Effector CD8-positive, alpha-beta T cell (primary cell): Measurements from ENCODE around the gene VN1R5.
"Not testable (repeated sequence)": the region's sequence is repeated elsewhere in the genome, so short reads cannot be mapped to it uniquely, and the experiment has no call there.

Experiments
- DNase-seq: peaks from one replicate; lab custom pipeline; 2025; lab: John Stamatoyannopoulos, UW
- total RNA-seq, 4 experiments: gene quantifications; one replicate each; lab custom pipeline; 2026; lab: John Stamatoyannopoulos, UW

VN1R5 gene
- 0 reads per million in 4 experiments for total RNA-seq

DNA sequence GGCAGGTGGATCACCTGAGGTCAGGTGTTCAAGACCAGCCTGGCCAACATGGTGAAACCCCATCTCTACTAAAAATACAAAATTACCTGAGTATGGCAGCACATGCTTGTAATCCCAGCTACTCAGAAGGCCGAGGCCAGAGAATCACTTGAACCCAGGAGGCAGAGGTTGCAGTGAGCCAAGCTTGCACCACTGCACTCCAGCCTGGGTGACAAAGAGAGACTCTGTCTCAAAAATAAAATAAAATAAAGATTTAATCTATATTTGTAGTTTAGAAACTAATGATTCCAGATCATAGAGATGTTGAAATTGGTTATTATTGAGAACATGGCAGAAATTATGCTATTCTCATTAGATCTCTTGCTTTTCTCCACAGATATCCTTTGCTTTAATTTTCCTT lies at the start of gene VN1R5:
VN1R5 (plus strand) TSS at position 301 of the 400 bp plus-strand sequence.
- DNase-seq = not testable (repeated sequence)

DNA sequence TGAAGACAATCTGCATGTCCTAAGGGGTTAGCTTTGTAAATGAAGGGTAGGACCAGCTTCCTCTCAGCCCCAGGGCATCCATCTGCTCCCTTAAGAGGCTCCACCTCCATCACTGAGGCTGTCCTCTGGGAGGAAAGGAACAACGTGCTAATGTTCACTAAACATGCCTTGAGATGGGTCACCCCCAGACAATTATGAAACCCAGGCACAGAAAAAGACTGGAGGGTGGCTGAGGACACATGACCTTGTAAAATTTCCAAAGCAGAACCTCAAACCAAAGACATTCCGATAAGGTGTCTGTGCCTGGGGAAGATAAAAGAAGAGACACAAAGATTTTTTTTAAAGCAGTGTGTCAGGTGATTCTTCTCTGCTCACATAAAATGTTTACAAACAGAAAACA lies 46.5 kb upstream of the VN1R5 start:
- no peak for DNase-seq

DNA sequence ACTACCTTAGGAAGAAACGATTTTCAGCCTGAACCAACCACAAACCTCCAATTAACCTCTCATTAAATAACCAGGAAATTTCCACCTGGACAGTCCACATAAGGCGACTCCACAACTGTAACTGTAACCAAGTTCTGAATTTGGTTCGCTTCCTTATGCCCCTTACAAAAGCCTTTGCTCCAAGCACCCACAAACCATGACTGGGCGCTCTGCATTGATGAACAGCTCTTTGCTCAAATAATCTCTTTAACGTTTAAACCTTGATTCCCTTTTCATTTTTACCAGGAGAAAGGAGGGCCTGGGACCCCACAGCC lies 45.9 kb upstream of the VN1R5 start:
- DNase-seq = no peak

DNA sequence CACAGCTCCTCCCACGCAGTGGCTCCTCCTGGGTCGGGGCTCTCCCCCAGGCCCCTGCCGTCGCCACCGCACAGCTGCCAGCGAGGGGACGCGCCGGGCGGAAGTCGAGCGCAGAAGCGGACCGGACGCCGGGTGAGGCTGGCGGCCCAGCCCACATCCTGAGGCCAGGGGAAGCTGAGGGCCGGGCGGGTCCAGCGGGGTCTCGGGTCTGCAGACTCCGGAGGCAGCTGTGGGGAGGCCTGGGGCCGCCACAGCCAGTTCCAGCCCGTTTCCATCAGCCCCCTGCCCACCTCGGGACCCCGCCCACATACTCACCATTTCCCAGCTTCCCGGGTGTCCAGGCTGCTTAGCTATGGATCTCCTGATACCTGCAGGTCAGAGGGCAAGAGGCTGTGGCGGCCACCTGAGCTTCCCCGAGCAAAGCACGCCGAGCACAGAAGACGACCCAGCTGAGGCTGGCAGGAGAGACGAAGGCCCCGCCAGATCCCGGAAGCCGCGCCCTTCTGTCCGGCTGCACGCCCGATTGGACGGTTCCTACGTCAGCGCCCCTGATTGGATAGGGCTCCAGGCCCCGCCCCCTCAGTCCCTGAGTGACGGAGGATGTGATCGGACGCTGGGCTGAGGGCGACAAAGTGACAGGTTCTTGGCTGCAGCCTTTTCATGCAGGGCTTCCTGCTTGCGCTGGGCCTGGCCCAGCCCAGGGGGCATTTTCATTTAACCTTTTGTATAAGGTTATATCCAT lies 45.3 kb upstream of the VN1R5 start:
- DNase-seq = peak; percentile 92

DNA sequence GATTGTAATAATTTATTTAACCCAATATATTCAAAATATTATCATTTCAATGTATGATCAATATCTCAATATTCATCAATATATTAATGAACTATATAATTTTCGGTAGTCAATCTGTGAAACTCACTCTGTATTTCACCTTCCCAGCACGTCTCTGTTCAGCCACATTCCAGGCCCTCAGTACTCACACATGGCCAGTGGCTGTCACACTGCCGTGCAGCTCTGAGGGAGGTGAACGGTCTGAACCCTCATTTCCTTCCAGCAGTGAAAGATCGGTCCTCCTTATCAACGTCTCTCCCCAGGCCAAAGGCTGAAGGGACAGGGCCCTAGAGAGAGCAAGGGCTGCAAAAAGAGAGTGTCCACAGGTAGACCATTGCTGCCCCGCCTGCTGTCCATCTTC lies 44.5 kb upstream of the VN1R5 start:
- DNase-seq = no peak

DNA sequence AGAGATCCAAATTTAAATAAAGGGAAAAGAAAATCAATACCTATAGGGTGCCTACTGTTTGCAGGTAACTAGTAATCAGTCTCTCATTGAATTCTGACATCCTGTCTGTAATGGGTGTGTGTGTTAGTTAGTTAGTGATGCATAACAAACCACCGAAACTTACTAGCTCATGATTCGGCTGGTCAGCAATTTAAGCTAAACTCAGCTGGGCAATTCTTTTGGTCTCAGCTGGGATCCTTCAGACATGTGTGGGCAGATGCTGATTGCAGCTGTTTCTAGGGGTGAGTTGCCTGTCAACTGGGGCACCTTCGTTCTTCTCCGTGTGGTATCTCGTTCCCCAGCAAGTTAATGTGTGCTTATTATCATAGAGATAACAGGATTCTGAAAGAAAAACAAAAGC lies 43.9 kb upstream of the VN1R5 start:
- DNase-seq = no peak

DNA sequence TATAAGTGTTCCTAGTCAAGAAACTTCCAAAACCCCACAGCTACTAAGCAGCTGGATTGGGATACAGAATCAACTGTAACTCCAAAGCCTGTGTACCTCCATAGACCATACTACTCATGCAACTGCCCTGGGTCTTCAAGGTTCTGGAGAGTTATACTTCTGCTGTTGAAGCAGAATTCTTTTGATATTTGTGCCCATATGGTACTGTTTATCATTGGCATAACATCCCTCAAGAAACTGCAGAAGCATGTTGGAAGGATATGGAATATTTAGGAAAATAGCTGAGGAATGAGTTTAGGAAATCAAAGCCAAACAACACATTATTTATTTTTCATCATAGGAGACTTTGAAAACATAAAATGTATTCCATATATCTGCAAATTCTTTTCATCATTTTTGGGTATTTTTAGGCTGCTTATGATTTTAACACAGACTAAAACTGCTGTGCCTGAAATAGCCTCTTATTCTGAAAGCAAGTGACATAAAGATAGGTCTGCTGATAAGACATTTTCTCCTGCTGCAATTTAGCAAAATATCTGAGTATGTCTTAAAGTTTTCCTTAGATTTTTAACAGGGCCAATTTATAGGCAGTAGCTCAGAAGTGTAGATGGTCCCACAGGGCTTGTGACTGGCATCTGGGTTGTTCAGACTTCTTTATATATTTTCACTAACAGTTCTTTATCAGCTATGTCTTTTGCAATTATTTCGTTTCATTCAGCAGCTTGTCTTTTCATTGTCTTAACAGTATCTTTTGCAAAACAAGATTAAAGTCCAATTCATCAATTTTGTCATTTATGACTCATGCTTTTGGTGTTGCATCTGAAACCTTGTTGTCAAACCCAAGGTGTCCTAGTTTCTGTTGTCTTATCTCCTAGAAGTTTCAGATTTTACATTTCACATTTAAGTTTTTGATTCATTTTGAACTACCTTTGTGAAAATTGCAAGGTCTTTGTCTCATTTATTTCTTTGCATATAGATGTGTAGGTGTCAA lies 43.0 kb upstream of the VN1R5 start:
- DNase-seq = no peak

DNA sequence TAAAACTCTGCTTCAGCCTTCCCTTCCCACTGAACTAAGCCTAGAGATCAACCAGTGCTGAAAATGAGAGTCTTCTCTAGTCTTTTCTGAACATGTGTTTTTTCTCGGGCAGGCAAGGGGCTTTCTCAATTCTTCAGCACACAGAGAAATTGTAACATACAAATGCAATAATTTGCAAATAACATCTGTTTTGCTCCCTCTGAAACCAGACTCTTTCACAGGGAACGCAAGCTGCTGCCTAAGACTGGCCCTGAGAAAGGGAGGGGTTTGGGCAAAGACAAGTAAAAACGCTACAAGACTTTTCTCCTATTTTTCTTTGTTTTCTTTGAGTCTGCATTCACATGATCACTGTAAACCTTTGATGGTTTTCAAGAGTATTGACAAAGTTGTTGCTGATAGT lies 39.6 kb upstream of the VN1R5 start:
- DNase-seq = no peak

DNA sequence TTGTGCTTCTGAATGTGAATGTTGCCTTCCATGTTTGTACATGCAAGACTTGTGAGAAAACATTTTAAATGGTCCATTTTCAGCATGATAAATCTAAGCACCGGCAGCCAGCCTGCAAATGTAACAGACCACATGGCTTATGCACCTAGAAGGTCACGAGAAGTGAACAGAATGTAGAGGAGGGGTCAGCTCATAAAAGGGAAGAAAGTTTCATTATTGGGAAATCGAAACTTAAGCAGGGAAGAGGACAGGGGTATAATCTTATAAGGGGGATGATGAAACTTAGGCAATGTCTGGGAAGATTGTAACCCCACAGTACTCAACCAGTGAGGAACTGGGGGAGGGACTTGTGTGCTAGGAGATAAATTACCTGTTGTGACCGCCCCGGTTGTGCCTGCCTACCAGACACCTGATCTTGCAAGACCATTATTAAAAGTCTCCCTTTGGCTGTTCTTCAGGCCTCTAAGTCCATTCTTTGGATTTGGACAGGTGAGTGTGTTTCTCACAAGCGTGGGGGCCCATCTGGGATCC lies 37.7 kb upstream of the VN1R5 start:
- DNase-seq = no peak

DNA sequence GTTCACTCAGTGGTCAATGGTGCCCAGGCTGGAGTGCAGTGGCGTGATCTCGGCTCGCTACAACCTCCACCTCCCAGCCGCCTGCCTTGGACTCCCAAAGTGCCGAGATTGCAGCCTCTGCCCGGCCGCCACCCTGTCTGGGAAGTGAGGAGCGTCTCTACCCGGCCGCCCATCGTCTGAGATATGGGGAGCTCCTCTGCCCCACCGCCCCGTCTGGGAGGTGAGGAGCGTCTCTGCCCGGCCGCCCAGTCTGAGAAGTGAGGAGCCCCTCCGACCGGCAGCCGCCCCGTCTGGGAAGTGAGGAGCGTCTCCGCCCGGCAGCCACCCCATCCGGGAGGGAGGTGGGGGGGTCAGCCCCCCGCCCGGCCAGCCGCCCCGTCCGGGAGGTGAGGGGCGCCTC lies 35.6 kb upstream of the VN1R5 start:
- DNase-seq = not testable (repeated sequence)

DNA sequence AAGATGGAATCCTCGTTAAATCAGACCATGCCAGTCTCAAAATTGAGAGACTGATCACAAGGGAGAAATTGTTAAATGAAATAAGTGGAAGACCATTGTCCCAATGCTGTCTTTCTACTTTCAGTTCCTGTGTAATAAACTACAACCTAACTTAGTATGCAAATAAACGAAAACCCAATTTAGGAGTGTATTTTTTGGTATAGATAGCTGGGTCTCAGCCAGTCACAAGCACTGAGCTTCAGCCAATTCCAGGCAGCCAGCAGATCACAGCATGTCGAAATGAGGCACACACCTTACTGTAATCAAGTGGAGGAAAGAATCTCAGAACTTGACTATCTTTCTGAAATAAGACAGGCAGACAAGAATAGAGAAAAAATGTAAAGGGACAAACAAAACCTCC lies 33.0 kb upstream of the VN1R5 start:
- no peak for DNase-seq

DNA sequence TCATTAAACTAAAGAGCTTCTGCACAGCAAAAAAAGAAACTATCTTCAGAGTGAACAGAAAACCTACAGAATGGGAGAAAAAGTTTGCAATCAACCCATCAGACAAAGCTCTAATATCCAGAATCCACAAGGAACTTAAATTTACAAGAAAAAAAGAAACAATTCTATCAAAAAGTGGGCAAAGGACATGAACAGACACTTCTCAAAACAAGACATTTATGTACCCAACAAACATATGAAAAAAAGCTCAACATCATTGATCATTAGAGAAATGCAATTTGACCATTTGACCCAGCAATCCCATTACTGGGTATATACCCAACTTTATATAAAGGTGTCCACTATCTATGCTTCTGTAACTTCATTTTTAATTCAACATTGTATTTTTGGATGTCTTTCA lies 31.1 kb upstream of the VN1R5 start:
- no peak for DNase-seq

DNA sequence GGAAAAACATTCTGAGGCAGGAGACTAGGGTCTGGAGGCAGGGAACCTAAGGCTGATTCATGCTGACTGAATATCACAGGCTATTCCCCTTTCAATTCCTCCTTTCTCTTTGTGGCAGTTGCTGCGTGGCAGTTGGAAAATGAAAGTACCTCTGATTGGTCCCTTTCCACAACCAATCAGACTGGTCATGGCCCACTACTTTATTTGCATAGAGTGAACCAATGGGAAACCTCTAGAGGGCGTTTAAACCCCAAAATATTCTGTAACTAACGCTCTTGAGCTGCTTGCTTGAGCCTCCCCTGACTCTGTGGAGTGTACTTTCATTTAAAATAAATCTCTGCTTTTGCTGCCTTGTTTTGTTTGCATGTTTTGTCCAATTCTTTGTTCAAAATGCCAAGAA lies 27.7 kb upstream of the VN1R5 start:
- DNase-seq = no peak

DNA sequence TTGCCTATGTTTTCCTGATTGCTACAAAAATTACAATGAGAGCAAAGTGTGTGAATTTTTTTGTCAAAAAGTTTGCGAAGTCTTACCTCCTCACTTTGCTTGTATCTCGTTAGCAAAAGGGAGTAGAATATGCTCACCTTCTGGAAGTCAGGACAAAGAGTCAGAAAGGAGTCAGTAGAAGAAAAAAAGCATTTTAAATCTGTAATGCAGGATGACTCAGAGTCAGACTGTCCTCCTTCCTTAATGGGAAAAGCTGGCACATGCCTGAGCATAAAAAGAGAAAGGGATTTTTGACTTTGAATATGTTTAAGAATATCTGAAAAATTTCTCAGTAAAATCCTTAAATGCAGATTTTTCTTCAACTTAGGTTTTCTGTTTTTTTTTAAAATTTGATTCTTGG lies 14.2 kb upstream of the VN1R5 start:
- no peak for DNase-seq

DNA sequence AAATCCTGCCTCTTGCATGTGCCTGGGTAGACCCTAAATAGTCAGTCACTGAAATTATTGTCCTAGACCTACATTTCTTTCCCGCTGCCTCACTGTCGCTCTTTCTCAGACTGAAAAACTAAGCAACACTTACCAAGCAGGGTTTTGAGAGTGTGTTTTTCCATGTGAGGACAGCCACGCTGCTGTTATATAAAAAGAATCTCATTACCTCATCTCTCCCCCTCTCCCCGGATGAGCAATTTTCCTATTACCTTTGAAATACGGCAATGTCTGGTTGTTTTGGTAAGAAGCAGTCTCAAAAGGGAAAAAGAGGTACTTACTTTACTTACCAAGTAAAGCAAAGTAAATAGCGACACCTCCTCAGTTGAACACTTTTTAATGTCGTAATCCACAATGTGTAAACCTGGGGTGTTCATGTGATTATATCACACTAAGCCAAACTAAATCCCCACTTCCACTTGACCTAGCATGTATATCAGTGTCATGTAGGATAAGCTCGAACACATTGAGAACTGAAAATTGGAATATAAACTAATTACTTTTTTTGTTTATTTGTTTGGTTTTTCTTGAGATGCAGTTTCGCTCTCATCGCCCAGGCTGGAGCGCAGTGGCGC lies 12.2 kb upstream of the VN1R5 start:
- DNase-seq = no peak

DNA sequence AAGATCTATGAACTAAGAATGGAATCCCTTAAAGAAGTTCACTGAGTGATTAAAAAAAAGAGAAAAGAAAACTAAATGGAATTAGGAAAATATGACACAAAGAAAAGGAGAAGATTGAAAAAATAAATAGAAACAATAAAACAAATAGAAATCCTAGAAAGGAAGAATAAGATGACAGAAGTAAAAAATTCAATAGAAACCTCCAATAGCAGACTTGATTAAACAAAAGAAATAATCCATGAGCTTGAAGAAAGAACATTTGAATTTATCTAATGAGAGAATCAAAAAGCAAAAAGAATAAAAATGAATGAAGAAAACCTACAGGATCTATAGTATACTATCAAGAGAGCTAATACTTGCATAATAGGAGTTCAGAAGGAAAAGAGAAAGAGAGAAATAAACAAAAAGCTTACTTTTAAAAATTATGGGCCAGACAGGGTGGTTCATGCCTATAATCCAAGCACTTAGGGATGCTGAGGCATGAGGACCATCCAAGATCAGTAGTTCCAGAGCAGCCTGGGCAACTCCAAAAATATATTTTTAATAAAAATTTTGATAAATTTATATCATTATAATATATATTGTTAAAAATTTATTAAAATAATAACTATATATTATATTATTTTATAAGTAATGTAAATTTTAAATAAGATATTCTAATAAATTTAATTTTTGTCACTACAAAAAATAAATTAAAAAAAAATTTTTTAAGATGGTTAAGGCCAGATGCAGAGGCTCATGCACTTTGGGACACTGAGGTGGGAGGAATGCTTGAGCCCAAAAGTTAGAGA lies 9.4 kb upstream of the VN1R5 start:
- DNase-seq = no peak

DNA sequence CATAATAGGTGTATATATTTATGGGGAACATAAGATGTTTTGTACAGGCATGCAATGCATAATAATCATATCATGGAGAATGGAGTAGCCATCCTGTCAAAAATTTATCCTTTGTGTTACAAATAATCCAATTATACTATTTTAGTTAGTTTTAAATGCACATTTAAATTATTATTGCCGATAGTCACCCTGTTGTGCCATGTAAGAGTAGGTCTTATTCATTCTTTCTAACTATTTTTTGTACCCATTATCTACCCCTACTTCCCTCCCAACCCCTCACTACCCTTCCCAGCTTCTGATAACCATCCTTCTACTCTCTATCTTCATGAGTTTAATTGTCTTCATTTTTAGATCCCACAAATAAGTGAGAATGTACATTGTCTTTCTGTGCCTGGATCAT lies 8.3 kb upstream of the VN1R5 start:
- no peak for DNase-seq

DNA sequence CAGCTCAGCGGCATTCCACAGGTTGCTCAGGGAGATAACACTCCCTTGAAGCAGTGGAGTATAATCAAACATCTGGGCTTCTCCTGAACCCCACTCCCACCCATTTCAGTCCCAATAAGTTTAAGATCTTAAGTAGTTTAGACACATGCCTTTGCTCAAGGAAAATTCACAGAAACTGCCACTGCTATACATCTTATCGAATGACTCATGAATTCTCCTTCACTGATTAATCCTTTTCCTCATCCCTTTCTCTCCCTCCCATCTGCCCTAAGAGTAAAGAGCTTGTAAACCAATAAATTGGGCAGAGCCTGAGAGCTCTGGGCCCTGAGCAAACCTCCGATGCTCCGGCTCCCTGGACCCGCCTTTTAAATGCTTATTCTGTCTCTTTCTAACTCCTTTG lies 10.2 kb downstream of the VN1R5 start:
- DNase-seq = no peak

DNA sequence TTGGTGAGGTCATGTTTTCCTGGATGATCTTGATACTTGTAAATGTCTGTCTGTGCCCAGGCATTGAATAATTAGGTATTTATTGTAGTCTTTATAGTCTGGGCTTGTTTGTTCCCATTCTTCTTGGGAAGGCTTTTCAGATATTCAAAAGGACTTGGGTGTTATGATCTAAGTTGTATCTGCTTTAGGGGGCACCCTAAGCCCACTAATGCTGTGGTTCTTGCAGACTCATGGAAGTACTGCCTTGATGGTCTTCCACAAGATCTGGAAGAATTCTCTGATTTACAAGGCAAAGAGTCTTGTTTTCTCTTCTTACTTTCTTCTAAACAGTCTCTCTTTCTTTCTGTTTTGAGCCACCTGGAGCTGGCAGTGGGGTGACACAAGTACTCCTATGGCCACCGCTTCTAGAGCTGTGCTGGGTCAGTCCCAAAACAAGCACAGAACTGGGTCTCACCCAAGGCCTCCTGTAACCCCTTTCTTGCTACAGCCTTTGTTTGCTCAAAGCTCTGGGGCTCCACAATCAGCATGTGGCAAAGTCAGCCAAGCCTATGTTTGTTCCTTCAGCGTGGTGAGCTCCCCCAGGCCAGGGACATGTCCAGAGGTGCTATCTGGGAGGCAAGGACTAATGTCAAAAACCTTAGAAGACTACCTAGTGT lies 12.6 kb downstream of the VN1R5 start:
- no peak for DNase-seq

DNA sequence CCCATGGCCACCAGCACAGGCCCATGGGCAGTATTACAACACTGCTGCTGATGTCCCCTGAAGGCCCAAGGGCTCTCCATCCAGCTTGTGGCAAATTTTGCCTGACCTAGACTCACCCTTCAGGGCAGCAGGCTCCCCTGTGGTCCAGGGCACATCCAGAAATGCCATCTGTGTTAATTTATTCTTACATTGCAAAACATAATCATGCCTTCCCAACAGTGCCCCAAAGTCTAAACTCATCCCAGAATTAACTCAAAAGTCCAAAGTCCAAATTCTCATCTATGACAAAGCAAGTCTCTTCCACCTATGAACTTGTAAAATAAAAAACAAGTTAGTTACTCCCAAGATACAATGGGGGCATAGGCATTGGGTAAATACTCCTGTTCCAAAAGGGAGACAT lies 13.3 kb downstream of the VN1R5 start:
- no peak for DNase-seq

DNA sequence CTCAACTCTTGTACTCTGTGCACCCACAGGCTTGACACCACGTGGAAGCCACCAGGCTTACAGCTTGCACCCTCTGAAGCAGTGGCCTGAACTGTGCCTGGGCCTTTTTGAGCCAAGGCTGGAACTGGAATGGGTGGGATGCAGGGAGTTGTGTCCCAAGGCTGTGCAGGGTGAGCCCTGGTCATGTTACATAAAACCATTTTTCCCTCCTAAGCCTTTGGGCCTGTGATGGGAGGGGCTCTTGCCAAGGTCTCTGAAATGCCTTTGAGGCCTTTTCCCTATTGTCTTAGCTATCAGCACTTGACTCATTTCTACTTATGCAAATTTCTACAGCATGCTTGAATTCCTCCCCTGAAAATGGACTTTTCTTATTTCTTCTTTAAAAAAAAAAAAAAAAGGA lies 14.1 kb downstream of the VN1R5 start:
- DNase-seq = no peak
